Measurements from ENCODE around the gene ASIC1. TPM values are rescaled to one million over a fixed set of nuclear protein-coding genes. Genes with fewer than 3 reads are reported as not detected.

Gene ASIC1
- total RNA-seq, 1 donor from 2014 or later, result 25.0 TPM

DNA sequence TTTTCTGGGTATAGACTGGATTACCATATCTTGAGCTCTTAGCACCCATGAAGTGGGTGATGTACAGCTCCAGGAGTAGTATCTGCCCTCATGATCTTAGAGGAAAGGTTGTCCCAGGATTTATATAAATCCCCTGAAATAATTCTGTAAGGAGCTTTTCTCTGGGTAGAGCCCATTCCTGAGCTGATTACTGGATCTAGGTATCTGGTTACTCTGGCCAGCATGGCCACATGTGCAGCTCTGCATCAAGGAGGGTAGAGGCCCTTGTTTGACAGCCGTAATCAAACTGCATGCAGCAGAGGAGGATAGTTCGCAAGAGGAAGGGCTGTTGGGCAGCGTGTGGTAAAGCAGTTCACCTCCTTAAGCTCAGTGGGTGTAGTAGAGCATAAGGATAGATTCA, 63.1 kb downstream of the ASIC1 start:
- Mint-ChIP-seq H3K4me1 (no peaks in the 10 kb centered on the region), H3K9me3 (no peaks in the 10 kb centered on the region), H3K27me3 (ENCODE audit: low read depth) (no peaks in the 10 kb centered on the region), H3K4me3 (no peak overlapping the region), H3K27ac (ENCODE audit: unreplicated experiment) (no peak overlapping the region), H3K36me3 (ENCODE audit: low read depth) (no peaks in the 10 kb centered on the region)
- TF ChIP-seq, protein P1, sequence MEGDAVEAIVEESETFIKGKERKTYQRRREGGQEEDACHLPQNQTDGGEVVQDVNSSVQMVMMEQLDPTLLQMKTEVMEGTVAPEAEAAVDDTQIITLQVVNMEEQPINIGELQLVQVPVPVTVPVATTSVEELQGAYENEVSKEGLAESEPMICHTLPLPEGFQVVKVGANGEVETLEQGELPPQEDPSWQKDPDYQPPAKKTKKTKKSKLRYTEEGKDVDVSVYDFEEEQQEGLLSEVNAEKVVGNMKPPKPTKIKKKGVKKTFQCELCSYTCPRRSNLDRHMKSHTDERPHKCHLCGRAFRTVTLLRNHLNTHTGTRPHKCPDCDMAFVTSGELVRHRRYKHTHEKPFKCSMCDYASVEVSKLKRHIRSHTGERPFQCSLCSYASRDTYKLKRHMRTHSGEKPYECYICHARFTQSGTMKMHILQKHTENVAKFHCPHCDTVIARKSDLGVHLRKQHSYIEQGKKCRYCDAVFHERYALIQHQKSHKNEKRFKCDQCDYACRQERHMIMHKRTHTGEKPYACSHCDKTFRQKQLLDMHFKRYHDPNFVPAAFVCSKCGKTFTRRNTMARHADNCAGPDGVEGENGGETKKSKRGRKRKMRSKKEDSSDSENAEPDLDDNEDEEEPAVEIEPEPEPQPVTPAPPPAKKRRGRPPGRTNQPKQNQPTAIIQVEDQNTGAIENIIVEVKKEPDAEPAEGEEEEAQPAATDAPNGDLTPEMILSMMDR (conservative IDR thresholded peaks at IDR 0.05), result no peak
- no peak for DNase-seq (ENCODE audit: low read depth, low spot score)

DNA sequence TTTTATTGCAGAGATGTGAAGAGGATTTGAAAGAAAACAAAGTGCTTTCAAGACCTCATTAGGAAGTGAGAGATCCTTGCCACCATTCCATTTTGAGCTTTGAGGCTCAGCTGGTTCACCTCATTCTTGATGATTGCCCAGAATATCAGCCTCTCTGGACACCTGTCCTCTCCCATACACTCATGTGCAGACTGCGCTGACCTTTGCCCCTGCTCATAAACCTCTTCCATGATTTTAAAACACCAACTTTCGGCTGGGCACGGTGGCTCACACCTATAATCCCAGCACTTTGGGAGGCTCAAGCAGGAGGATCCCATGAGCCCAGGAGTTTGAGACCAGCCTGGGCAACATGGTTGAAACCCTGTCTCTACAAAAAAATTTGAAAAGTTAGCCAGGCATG, 63.6 kb downstream of the ASIC1 start:
- Mint-ChIP-seq H3K9me3 (no peaks in the 10 kb centered on the region), H3K4me1 (no peaks in the 10 kb centered on the region), H3K27ac (ENCODE audit: unreplicated experiment) (no peak overlapping the region), H3K4me3 (no peak overlapping the region), H3K27me3 (ENCODE audit: low read depth) (no peaks in the 10 kb centered on the region), H3K36me3 (ENCODE audit: low read depth) (no peaks in the 10 kb centered on the region)
- TF ChIP-seq, protein P1 (conservative IDR thresholded peaks at IDR 0.05), result no peak
- DNase-seq (ENCODE audit: low read depth, low spot score), result no peak

DNA sequence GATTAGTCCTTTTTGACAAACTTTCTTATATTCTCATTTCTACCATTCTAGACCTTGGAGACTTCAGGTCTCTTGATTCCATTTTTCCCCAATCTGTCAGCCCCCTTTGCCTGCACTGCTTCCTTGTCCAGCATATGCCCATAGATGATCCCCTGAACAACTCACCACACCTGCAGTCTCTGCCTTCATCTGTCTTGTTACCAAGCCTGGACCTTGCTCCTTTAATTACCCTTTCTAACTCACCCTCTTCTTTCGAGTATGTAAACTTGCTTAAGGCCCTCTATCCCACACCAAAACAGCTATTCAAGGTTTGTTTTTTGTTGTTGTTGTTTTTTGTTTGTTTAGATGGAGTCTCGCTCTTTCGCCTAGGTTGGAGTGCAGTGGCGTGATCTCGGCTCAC, 64.2 kb downstream of the ASIC1 start:
- Mint-ChIP-seq H3K36me3 (ENCODE audit: low read depth) (no peaks in the 10 kb centered on the region), H3K4me3 (no peak overlapping the region), H3K4me1 (no peaks in the 10 kb centered on the region), H3K27ac (ENCODE audit: unreplicated experiment) (no peak overlapping the region), H3K27me3 (ENCODE audit: low read depth) (no peaks in the 10 kb centered on the region), H3K9me3 (no peaks in the 10 kb centered on the region)
- TF ChIP-seq, protein P1 (conservative IDR thresholded peaks at IDR 0.05), result no peak
- DNase-seq (ENCODE audit: low read depth, low spot score), result no peak

DNA sequence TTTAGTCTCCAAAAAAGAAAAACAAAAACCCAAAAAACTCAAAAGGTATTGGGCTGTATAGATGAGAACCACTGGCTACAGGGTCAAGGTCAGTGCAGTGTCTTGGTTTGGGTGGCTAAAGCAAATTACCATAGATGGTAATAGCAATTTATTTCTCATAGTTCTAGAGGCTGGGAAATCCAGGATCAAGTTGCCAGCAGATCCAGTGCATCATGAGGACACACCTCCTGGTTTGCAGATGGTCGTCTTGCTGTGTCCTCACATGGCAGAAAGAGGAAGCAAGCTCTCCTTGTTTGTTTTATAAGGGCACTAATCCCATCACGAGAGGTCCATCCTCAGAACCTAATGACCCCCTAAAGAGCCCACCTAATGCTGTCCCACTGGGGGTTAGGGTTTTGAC, 65.8 kb downstream of the ASIC1 start:
- no peak for DNase-seq (ENCODE audit: low read depth, low spot score)
- Mint-ChIP-seq H3K4me1 (no peaks in the 10 kb centered on the region), H3K27ac (ENCODE audit: unreplicated experiment) (no peak overlapping the region), H3K36me3 (ENCODE audit: low read depth) (no peaks in the 10 kb centered on the region), H3K27me3 (ENCODE audit: low read depth) (no peaks in the 10 kb centered on the region), H3K9me3 (no peaks in the 10 kb centered on the region), H3K4me3 (no peak overlapping the region)
- TF ChIP-seq, protein P1 (conservative IDR thresholded peaks at IDR 0.05), result no peak

DNA sequence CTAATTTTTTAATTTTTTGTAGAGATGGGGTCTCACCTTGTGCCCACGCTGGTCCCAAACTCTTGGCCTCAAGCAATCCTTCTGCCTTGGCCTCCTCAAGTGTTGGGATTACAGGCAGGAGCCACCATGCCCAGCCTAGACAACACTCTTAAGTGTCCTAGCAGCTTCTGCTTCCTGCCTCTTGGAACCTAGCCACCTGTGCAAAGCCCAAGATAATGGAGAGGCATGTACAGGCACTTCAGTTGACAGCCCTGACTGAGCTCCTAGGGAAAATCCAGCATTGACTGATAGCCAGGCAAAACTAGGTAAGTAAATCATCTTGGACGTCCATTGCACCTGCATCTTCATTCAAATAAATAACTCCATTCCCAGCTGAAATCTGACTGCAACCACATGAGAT, 70.2 kb downstream of the ASIC1 start:
- H3K36me3 Mint-ChIP-seq (ENCODE audit: low read depth), result peaks cover 5% of the 10 kb centered on the region
- no peaks in the 10 kb centered on the region for H3K4me1 Mint-ChIP-seq
- no peaks in the 10 kb centered on the region for H3K27me3 Mint-ChIP-seq (ENCODE audit: low read depth)
- no peak overlapping the region for H3K4me3 Mint-ChIP-seq
- no peaks in the 10 kb centered on the region for H3K9me3 Mint-ChIP-seq
- no peak overlapping the region for H3K27ac Mint-ChIP-seq (ENCODE audit: unreplicated experiment)
- TF ChIP-seq, protein P1 (conservative IDR thresholded peaks at IDR 0.05), result no peak
- no peak for DNase-seq (ENCODE audit: low read depth, low spot score)

DNA sequence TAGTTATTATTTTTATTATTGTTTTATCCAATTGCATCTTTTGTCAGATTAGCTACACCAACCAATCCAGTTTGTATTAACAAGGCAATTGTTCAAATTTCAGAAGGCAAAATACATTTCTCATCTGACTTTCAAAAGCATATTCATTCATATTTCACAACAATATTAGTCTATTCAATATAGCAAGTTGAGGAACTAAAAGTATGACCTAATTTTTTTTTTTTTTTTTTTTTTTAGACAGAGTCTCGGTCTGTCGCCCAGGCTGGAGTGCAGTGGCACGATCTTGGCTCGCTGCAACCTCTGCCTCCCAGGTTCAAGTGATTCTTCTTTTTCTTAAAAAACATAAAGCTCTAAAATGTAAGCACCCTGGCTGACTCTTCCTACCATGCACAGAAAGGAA, 71.9 kb downstream of the ASIC1 start:
- Mint-ChIP-seq H3K36me3 (ENCODE audit: low read depth) (peaks cover 5% of the 10 kb centered on the region), H3K27me3 (ENCODE audit: low read depth) (no peaks in the 10 kb centered on the region), H3K9me3 (no peaks in the 10 kb centered on the region), H3K27ac (ENCODE audit: unreplicated experiment) (no peak overlapping the region), H3K4me3 (no peak overlapping the region), H3K4me1 (no peaks in the 10 kb centered on the region)
- no peak for DNase-seq (ENCODE audit: low read depth, low spot score)
- TF ChIP-seq, protein P1 (conservative IDR thresholded peaks at IDR 0.05), result no peak

Measured in neural crest cell (in vitro differentiated cells).